GM12801 (cell line): Measurements from ENCODE around the gene SLC25A22.

ENCODE experiments used
- TF ChIP-seq, protein P1 (sequence below): IDR thresholded peaks from one replicate; pipeline ENCODE4 v1.5.1; 2011; ENCODE audit warnings: control low read depth; ENCODE audit not compliant: insufficient read length; ENCODE audit errors: extremely low read depth

Gene SLC25A22

DNA sequence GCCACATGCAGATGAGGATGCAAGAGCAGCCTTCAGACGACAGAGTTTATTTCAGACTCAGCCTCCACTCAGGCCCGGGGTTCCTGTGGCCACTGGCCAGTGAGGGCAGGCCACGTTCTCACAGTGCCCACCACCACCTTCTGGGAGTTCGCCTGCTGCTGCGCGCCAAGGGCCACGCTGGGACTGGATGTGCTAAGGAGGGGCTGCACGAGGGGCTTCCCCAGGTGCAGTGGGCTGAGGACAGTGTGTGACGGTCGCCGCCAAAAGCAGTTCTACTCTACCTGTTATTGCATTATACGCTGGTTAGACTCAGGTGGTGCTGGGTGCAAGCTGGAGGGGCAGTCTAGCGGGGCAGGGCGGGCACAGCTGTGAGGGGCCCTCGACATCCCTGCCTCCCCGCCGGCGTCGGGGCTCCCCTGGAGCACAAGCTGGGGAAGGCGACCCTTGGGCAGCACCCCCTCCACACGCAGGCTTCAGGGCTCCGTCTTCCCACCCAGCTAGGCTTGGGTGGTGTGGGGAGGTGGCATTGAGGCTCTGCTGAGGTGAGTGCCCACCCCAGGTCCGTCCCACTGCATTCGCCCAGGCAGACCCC, 10.9 kb downstream of the SLC25A22 start:
- TF ChIP-seq, protein P1, sequence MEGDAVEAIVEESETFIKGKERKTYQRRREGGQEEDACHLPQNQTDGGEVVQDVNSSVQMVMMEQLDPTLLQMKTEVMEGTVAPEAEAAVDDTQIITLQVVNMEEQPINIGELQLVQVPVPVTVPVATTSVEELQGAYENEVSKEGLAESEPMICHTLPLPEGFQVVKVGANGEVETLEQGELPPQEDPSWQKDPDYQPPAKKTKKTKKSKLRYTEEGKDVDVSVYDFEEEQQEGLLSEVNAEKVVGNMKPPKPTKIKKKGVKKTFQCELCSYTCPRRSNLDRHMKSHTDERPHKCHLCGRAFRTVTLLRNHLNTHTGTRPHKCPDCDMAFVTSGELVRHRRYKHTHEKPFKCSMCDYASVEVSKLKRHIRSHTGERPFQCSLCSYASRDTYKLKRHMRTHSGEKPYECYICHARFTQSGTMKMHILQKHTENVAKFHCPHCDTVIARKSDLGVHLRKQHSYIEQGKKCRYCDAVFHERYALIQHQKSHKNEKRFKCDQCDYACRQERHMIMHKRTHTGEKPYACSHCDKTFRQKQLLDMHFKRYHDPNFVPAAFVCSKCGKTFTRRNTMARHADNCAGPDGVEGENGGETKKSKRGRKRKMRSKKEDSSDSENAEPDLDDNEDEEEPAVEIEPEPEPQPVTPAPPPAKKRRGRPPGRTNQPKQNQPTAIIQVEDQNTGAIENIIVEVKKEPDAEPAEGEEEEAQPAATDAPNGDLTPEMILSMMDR, result no peak

DNA sequence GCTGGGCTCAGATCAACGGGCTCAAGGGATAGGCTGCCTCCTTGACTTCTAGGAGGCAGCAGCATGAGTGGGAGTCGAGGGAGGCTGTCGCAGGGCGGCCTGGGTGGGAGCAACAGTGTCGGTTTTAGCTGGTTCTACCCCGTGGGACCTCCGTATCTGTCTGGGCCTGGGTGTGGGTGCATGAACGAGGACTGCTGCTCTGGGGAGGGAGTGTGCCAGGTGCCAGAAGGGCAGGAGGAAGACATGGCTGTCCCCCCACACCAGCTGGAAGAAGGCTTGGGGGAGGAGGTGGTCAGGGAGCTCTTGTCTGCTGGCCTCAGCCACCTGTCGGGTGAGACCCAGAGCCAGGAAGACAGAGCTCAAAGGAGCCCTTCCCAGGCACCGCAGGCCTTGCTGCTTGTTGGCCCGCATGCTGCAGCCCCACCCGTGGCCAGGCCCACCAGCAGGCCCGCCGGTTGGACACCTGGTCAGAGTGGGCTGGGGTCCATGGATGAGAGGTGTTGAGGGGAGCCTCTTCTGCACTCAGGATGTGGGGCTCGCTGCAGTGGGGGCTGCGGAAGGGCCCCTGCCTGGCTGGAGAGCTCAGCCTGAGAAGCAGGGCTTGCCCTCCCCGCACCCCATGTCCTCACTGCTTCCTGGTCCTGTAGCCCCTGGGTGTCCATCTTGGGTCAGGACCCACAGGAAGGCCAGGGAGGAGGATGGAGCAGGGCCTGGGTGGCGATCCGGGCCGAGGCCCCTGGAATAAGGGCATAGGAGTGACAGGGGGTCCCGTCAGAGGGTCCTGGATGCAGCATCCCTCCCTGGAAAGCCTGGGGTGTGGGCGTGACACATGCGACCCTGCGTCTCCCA, 11.6 kb downstream of the SLC25A22 start:
- TF ChIP-seq, protein P1, result no peak

DNA sequence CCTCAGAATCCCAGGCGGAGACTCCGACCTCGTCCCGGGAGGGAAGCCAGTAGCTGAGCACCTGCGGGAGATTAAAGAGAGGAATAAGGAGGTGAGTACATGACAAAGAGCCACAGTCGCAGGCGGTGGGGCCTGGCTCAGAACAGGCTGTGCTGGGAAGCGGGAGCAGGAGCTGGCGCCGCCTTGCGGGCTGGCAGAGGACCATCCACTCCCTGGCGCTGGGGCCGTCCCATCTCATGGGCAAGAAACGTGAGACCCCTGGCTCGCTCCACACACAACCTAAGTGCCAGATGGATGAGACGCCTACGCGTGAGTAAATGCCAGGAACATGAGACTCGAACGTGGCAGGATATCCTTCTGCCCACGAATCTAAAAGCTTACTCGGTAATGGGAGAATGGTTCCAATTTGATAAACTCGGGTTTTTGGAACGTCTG, 14.5 kb downstream of the SLC25A22 start:
- TF ChIP-seq, protein P1, result no peak

DNA sequence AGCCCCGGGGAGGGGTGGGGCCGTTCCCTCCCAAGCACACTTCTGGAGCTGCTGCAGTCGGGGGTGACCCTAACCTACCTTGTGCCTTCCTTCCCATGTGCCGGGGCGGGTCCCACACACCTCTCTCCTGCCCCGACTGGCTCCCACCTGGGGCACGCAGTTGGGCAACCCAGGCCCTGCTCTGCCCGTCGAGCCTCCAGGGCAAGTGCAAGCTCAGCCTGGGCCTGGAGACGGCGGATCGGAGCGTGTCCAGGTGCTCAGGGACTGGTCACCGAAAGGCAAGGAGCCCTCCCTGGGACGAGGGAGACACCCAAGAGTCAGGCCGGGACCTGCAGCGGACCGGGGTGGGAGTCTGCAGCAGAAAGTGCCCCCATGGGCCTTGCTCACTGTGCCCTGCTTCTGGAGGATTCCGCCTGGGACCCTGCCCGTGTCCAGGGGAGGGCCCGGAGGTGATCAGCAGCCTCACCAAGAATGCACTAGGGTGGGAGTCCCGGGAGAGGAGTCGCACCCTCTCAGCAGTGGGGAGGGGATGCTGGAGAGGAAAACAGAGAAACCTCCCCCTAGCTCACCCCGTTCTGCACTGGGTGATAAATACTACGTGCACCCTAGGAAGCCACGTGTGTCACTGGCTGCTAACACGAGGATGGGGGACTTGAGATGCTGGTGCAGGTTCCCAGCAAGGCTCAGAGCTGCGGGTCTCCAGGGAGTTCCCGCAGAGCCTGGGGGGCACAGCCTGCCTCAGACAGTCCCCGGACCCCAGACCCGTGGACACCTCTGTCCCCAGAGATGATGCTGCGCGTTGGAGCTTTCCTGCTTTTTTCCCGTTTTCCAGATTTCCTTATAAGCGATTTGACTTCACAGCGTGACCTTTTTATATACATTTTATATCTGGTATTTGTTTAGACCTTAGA, 15.6 kb downstream of the SLC25A22 start:
- TF ChIP-seq, protein P1, result no peak

DNA sequence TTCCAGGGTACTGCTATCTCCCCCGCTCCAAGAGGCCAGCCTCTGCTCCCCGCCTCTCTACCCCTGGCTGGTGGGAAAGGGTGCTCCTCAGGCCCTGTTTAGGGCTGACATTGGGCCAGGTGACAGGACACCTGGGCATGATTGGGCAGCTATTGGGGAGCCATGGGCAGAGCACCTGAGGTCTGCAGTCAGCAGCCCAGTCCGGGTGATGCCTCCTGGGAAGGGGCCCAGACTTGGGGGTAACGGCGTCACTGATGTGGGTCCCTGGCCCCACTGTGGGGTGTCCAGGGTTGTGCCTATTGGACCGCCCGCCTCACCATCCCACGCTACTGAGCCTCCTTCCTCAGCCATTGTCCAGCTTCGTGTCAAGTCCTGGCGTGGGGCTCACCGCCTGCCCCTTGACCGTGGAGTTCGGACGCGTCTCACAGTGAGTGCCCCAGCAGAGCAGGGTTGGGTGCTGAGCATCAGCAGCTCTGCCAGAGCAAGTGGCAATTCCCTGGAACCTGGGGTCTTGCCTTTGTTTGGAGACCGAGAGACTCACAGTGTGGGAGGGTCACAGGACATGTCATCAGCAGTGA, 18.0 kb downstream of the SLC25A22 start:
- TF ChIP-seq, protein P1, result no peak

DNA sequence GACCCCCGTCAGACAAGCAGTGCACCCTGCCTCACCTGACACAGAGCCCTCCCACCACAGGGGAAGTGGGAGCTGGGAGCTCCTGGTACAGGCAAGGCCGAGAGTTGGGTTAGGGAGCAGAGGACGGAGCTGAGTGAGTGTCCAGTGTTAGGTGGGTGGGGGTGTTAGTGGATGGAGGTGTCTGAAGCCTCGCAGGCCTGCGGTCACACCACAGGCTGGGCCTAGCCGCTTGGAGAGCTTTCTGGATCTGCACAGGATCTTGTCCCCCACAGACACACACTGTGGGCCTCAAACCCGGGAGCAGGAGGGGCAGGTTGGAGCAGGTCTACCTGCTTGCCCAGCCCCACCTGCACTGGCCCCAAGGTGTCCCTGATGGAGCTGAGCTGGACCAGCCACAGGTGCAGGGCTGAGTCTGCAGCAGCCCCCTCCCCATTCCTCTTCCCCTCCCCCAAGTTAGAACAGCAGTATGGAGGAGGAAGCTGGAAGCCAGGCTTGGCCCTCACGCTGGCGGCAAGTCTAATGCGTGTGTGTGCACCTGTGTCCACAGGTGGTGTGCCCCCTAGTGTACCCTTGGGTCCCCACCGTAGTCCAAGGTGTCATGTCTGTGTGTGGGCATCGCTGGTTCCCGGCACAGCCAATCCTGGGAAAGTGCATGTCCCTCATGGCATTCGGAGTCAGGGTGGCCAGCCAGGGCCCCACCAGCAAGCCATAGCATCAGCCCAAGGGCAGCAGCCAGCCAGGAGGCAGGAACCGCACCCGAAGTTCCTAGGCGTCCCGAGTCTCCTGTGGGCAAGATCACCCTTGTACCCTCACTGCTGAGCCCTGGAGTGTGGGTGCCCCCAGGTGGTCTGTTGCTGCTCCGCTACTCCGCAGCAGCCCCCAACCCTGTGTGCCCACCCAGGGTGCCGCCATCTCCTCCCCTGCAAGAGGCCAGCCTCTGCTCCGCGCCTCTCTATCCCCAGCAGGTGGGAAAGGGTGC, 18.8 kb downstream of the SLC25A22 start:
- TF ChIP-seq, protein P1, result no peak
